Endothelial cell (in vitro differentiated cells): Measurements from ENCODE around the gene SLC8A1. TPM values are rescaled to one million over a fixed set of nuclear protein-coding genes. Genes with fewer than 3 reads are reported as not detected.

Experiments
- DNase-seq: peaks from one replicate; pipeline ENCODE4 v3.0.0; 2021; ENCODE audit warnings: low spot score
- H3K27ac Mint-ChIP-seq: one replicate; pipeline ENCODE4 v1.8.0; 2021; ENCODE audit warnings: mixed read lengths, inconsistent platforms; ENCODE audit not compliant: unreplicated experiment
- H3K27me3 Mint-ChIP-seq: one replicate; pipeline ENCODE4 v1.8.0; 2021; ENCODE audit warnings: mild to moderate bottlenecking, moderate library complexity, mixed read lengths, inconsistent platforms; ENCODE audit not compliant: unreplicated experiment
- H3K36me3 Mint-ChIP-seq: one replicate; pipeline ENCODE4 v1.8.0; 2021; ENCODE audit warnings: mild to moderate bottlenecking, low read depth, mixed read lengths, inconsistent platforms; ENCODE audit not compliant: unreplicated experiment
- H3K4me1 Mint-ChIP-seq: one replicate; pipeline ENCODE4 v1.8.0; 2021; ENCODE audit warnings: mild to moderate bottlenecking, mixed read lengths, inconsistent platforms; ENCODE audit not compliant: unreplicated experiment
- H3K4me3 Mint-ChIP-seq: one replicate; pipeline ENCODE4 v1.8.0; 2021; ENCODE audit warnings: mild to moderate bottlenecking, mixed read lengths, inconsistent platforms; ENCODE audit not compliant: unreplicated experiment
- H3K9me3 Mint-ChIP-seq: one replicate; pipeline ENCODE4 v1.8.0; 2021; ENCODE audit warnings: mixed read lengths, inconsistent platforms; ENCODE audit not compliant: unreplicated experiment
- total RNA-seq: library from RNA; stranded (reverse); fragmentation: NEBNext Ultra II Directional; extraction: Animal tissue kit (Norgen Biotek cat#: 25700); gene quantifications from one replicate; pipeline ENCODE4 v1.2.1, GENCODE V29; 2021; ENCODE audit not compliant: unreplicated experiment
- TF ChIP-seq, protein P1 (sequence below): fragments of 200-600 bp; sonication (generic); IDR thresholded peaks from one replicate; pipeline ENCODE4 v1.5.0; 2021; ENCODE audit warnings: antibody characterized with exemption; ENCODE audit not compliant: unreplicated experiment

The SLC8A1 gene
- total RNA-seq, 1 donor from 2014 or later, result 0.80 TPM

DNA sequence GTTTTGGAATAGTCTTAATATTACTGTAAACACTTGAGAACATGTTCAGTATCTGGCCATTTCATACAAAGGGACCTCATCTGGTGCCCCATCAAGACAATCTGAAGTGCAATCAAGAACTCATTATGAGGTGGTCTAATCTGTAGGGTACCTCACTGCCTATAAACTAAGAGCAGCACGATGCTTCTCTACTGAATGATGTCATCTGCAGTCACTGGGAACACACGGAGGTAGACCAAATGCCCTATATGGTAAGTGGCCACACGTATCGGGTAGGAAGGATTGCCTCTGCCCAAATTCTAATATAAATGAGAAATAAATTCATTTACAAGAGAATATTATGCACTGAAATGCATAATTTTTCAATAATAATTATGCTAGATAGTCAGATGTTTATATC, 90.4 kb downstream of the SLC8A1 start:
- no peak overlapping the region for H3K4me3 Mint-ChIP-seq
- TF ChIP-seq, protein P1, sequence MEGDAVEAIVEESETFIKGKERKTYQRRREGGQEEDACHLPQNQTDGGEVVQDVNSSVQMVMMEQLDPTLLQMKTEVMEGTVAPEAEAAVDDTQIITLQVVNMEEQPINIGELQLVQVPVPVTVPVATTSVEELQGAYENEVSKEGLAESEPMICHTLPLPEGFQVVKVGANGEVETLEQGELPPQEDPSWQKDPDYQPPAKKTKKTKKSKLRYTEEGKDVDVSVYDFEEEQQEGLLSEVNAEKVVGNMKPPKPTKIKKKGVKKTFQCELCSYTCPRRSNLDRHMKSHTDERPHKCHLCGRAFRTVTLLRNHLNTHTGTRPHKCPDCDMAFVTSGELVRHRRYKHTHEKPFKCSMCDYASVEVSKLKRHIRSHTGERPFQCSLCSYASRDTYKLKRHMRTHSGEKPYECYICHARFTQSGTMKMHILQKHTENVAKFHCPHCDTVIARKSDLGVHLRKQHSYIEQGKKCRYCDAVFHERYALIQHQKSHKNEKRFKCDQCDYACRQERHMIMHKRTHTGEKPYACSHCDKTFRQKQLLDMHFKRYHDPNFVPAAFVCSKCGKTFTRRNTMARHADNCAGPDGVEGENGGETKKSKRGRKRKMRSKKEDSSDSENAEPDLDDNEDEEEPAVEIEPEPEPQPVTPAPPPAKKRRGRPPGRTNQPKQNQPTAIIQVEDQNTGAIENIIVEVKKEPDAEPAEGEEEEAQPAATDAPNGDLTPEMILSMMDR, result no peak
- H3K27me3 Mint-ChIP-seq, result no peaks in the 10 kb centered on the region
- no peaks in the 10 kb centered on the region for H3K4me1 Mint-ChIP-seq
- H3K9me3 Mint-ChIP-seq, result no peaks in the 10 kb centered on the region
- no peak overlapping the region for H3K27ac Mint-ChIP-seq
- H3K36me3 Mint-ChIP-seq, result no peaks in the 10 kb centered on the region
- no peak for DNase-seq

DNA sequence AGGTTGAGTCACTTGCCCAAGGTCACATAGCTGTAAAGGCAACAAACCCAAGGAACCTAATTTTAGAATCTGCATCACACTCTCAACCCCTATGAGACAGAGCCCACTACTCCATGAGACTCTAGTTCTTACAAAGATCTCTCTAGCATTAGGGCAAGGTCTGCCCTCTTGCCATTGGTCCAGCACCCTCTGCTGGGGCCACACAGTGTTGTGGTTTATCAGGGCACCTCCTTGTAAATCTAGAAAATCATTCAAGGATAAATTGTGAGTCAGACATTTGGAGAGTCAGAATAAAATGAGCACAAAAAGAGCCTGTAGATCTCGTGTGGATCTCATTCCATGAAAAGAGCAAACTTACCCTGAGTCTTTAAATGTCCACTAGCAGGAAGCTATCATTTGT, 91.2 kb downstream of the SLC8A1 start:
- Mint-ChIP-seq H3K4me1 (no peaks in the 10 kb centered on the region), H3K4me3 (no peak overlapping the region), H3K36me3 (no peaks in the 10 kb centered on the region), H3K27ac (no peak overlapping the region), H3K27me3 (no peaks in the 10 kb centered on the region), H3K9me3 (no peaks in the 10 kb centered on the region)
- TF ChIP-seq, protein P1, result no peak
- no peak for DNase-seq

DNA sequence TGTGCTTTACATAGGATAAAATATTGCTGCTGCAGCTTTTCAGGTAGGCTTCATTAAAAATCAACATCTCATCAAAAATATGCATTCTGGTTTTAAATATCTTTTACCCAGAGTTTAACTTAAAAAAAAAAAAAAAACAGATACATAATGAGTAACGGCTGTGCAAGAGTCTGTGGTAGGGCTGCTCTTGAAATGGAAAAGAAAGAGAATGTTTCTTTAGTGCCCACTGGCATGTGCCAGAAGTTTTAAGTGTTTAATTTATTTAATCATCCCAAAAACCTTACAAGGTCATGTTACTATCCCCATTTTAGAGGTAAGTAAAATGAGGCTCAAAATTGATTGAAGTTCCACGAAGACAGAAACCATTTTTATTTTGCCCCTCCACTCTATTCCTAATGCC, 92.1 kb downstream of the SLC8A1 start:
- Mint-ChIP-seq H3K36me3 (no peaks in the 10 kb centered on the region), H3K4me1 (no peaks in the 10 kb centered on the region), H3K4me3 (no peak overlapping the region), H3K9me3 (no peaks in the 10 kb centered on the region), H3K27me3 (no peaks in the 10 kb centered on the region), H3K27ac (no peak overlapping the region)
- TF ChIP-seq, protein P1, result no peak
- DNase-seq, result no peak

DNA sequence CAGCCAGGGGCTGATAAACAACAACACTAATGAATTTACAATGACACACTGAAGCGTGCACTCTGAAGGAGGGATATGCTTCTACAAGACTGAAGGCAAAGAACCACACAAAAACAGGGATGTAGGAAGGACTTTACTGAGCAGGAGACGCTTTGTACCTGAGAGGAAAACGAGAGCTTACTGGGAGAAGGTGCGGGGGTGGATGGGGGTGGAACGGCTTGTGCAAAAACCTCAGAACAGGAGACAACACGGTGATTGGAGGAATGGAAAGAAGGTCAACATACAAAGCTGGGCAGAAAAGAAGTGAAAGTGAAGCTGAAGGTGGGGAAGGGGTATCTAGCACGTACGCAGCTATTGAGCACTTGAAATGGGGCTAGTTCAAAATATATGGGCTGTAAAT, 93.1 kb downstream of the SLC8A1 start:
- Mint-ChIP-seq H3K4me1 (no peaks in the 10 kb centered on the region), H3K27me3 (no peaks in the 10 kb centered on the region), H3K27ac (no peak overlapping the region), H3K36me3 (no peaks in the 10 kb centered on the region), H3K9me3 (no peaks in the 10 kb centered on the region), H3K4me3 (no peak overlapping the region)
- DNase-seq, result no peak
- TF ChIP-seq, protein P1, result no peak

DNA sequence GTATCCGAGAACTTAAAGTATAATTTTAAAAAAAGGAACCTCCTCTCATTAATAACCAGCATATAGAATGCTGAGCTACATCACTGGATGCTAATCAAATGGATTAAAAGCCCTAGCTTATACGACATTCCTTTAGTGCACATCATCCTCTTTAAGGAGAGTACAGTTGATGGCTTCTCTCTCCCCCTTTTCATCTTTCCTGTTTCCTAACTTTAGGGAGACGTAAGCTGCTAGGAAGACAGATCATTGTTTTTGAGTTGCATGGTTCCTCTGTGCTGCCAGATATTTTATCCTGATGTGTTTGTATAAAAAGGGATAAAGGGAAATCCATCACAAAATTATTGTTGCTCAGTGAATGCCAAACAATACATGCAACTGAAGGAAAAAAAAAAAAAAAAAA, 94.2 kb downstream of the SLC8A1 start:
- no peaks in the 10 kb centered on the region for H3K4me1 Mint-ChIP-seq
- H3K36me3 Mint-ChIP-seq, result no peaks in the 10 kb centered on the region
- H3K4me3 Mint-ChIP-seq, result no peak overlapping the region
- DNase-seq, result no peak
- no peaks in the 10 kb centered on the region for H3K27me3 Mint-ChIP-seq
- TF ChIP-seq, protein P1, result no peak
- no peak overlapping the region for H3K27ac Mint-ChIP-seq
- H3K9me3 Mint-ChIP-seq, result no peaks in the 10 kb centered on the region
